ENCODE data around the gene ATRAID.

ATRAID gene

GRCh38 chr2:27245626-27246025 is 33.8 kb downstream of the ATRAID start:
- Mint-ChIP-seq H3K36me3 (ENCODE audit: low read depth) (peaks cover 12% of the 10 kb centered on the region), H3K4me3 (no peak overlapping the region), H3K27ac (no peak overlapping the region), H3K4me1 (ENCODE audit: low read depth) (peaks cover 2% of the 10 kb centered on the region), H3K9me3 (no peaks in the 10 kb centered on the region), H3K27me3 (ENCODE audit: low read depth) (peaks cover 7% of the 10 kb centered on the region)

DNA sequence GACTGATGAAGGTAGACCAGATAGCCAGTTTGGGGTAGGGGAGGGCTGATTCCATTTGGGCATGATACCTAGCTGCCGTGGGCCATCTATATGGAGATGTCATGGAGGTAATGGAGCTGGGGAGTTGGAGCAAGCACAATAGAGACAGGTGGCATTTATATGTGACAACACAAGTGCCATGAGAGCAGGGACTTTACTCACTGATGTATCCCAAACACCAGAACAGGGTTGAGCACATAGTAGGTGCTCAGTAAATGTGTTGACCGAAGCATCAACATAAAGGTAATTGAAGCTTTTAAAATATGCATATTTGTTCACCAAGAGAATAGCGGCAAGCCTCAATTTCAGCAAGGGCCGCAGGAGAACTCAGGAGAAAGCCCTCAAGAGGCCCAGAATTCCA is 36.1 kb downstream of the ATRAID start:
- no peak overlapping the region for H3K27ac Mint-ChIP-seq
- no peaks in the 10 kb centered on the region for H3K9me3 Mint-ChIP-seq
- no peak overlapping the region for H3K4me3 Mint-ChIP-seq
- H3K4me1 Mint-ChIP-seq (ENCODE audit: low read depth) = peaks cover 2% of the 10 kb centered on the region
- peaks cover 9% of the 10 kb centered on the region for H3K36me3 Mint-ChIP-seq (ENCODE audit: low read depth)
- peaks cover 11% of the 10 kb centered on the region for H3K27me3 Mint-ChIP-seq (ENCODE audit: low read depth)

DNA sequence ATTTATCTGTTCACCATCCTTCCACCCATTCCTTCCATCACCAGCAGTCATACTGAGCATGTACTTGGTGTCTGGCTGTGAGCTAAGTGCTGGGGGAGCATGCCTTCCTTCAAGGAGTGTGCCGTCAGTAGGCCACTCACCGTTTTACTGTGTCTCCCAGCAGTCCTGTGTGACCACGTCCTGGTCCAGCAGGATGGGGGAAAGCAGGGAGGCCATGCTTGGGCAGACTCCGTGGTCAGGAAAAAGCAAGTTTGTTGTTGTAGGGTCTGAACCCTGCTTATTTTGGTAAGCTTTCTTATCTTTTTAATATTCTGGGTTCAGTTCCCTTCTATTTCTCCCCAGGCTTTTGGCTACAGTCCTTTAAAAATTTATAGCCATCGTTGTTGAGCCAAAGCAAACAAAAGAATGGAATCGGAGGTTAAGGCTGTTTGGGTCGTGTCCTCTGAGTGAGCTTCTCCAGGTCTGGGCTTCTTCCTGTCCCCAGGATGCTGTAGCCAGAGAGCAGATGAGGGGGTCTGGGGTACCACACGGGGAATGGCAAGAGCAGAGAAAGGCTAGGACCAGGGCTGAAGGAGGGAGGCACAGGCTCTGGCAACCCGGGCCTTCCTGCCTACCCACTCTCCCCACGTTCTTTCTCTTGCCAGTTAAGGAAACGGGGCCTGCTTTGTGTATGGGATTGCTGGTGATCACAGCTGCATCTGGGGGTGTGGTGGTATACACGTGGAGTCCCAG is 37.5 kb downstream of the ATRAID start:
- Mint-ChIP-seq H3K4me1 (ENCODE audit: low read depth) (peaks cover 2% of the 10 kb centered on the region), H3K36me3 (ENCODE audit: low read depth) (no peaks in the 10 kb centered on the region), H3K4me3 (no peak overlapping the region), H3K27me3 (ENCODE audit: low read depth) (peaks cover 12% of the 10 kb centered on the region), H3K9me3 (no peaks in the 10 kb centered on the region), H3K27ac (no peak overlapping the region)

DNA sequence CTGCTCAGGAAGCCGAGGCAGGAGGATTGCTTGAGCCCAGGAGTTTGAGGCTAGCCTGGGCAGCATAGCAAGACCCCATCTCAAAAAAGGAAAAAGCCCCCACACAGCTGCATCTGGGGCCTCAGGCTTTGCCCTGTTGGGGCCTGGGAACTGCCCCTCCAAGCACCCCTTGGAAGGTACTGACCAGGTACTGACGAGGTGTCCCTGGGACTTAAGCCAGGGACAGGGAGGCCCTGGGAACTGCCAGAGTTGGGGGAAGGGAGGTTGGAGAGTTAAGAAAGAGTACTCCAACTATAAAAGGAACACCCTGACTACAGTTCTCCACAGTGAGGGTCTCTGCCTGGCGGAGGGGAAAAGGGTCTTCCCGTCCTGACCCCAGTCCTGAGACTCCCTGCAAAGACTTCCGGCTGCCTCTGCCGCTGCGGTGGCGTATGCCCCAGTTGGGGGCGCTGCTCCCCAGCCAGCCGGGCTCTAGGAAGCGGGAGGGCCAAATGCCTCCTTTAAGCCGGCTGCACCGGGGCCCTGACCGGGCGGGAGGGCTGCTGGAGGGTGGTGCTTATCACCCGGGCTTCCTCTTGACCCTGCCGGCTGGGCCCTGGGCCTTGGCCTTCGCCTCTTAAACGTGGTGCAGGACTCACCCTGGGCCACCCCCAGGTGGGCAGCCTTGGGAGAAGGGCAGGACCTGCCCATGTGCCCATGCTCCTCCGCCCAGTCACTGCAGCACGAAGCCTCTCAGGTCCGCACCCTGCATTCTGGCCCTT is 38.2 kb downstream of the ATRAID start:
- peaks cover 19% of the 10 kb centered on the region for H3K27me3 Mint-ChIP-seq (ENCODE audit: low read depth)
- H3K4me1 Mint-ChIP-seq (ENCODE audit: low read depth) = peaks cover 2% of the 10 kb centered on the region
- no peaks in the 10 kb centered on the region for H3K36me3 Mint-ChIP-seq (ENCODE audit: low read depth)
- H3K4me3 Mint-ChIP-seq = no peak overlapping the region
- H3K27ac Mint-ChIP-seq = no peak overlapping the region
- no peaks in the 10 kb centered on the region for H3K9me3 Mint-ChIP-seq

DNA sequence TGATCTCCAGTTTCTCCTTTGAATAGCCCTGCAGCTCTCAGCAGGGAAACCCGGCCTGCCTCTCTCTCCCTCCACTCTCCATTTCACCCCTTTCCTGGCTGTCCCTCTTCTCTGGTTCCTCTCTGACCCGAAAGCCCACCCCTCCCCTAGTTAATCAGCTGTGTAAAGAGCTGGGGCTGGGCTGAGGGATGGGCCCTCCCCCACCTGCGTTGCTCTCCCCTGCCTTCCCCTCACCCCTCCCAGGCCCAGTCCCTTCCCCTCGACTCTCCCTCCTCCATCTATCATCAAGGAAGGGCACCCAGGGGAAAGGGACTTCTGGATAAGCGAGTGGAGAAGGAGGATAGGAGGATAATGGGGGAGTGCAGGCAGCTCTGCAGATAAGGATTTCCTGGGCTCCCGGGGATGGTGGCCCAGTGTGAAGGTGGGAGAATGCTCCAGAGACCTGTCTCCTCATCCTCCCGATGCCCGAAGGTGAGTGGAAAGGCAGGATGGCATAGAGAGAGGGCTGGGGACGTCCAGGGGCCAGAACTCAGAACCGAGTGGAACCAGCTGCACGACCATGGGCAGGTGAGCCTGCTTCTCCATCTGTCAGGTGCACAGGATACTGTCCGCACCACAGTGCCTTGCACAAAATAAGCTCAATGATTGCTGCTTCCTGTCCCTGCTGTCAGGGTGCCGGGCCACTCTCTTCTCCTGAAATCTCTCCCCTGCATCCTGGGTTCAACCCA is 39.0 kb downstream of the ATRAID start:
- H3K36me3 Mint-ChIP-seq (ENCODE audit: low read depth) = no peaks in the 10 kb centered on the region
- no peak overlapping the region for H3K4me3 Mint-ChIP-seq
- H3K9me3 Mint-ChIP-seq = no peaks in the 10 kb centered on the region
- H3K27ac Mint-ChIP-seq = no peak overlapping the region
- peaks cover 26% of the 10 kb centered on the region for H3K27me3 Mint-ChIP-seq (ENCODE audit: low read depth)
- H3K4me1 Mint-ChIP-seq (ENCODE audit: low read depth) = peaks cover 2% of the 10 kb centered on the region

GRCh38 chr2:27251766-27252165 is 39.9 kb downstream of the ATRAID start:
- no peaks in the 10 kb centered on the region for H3K36me3 Mint-ChIP-seq (ENCODE audit: low read depth)
- no peaks in the 10 kb centered on the region for H3K9me3 Mint-ChIP-seq
- H3K4me3 Mint-ChIP-seq = no peak overlapping the region
- H3K27ac Mint-ChIP-seq = no peak overlapping the region
- H3K27me3 Mint-ChIP-seq (ENCODE audit: low read depth) = peaks cover 29% of the 10 kb centered on the region
- peaks cover 2% of the 10 kb centered on the region for H3K4me1 Mint-ChIP-seq (ENCODE audit: low read depth)

- H3K4me3 Mint-ChIP-seq = no peak overlapping the region
- H3K4me1 Mint-ChIP-seq (ENCODE audit: low read depth) = no peaks in the 10 kb centered on the region
- H3K36me3 Mint-ChIP-seq (ENCODE audit: low read depth) = no peaks in the 10 kb centered on the region
- no peaks in the 10 kb centered on the region for H3K9me3 Mint-ChIP-seq
- no peak overlapping the region for H3K27ac Mint-ChIP-seq
- peaks cover 36% of the 10 kb centered on the region for H3K27me3 Mint-ChIP-seq (ENCODE audit: low read depth)
Measured at GRCh38 chr2:27255187-27255586, 43.3 kb downstream of the ATRAID start.

DNA sequence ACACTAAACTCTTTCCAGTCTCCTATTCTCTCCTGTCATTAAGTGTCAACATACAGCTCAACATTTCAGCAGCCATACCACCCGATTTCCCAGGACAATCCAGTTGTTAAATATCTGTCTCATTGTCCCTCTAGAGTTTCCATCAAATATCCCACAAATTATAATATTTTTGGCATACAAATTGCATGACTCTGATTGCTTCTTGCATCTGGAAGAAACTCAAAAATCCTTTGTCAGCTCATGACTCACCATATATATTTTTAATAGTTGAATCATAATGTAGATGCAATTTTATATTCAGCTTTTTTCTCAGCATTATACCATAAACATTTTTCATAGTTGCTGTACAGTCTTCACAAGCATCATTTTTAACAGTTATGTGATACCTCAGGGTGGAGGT is 43.8 kb downstream of the ATRAID start:
- Mint-ChIP-seq H3K27me3 (ENCODE audit: low read depth) (peaks cover 41% of the 10 kb centered on the region), H3K4me1 (ENCODE audit: low read depth) (no peaks in the 10 kb centered on the region), H3K4me3 (no peak overlapping the region), H3K27ac (no peak overlapping the region), H3K36me3 (ENCODE audit: low read depth) (no peaks in the 10 kb centered on the region), H3K9me3 (no peaks in the 10 kb centered on the region)

DNA sequence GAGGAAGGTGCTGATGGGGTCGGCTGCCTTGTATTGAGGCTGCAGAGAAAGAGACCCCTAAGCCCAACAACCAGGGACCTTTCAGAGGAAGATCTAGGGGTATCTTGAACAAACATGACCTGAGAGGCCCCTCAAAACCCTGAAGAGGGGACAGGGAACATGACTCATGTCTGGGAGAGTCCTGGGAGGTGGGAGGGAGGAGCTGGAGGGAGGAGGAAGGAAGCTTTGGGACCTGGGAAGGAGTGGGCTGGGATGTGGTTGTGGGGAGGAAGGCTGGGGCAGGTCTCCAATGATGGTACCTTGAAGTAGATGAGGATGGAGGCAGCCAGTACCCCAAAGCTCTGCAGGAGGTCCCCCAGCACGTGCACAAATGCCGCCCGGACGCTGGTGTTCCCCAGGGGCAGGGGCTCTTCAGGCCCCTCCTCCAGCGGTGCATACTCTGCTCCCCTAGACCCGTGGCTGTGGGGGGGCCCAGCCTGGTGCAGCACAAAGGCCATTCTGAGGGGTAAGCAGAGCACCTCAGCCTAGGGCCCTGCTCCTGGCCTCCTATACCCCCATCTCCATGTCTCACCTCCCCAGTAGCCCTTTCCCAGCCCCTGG is 45.1 kb downstream of the ATRAID start:
- peaks cover 50% of the 10 kb centered on the region for H3K27me3 Mint-ChIP-seq (ENCODE audit: low read depth)
- H3K4me1 Mint-ChIP-seq (ENCODE audit: low read depth) = peaks cover 8% of the 10 kb centered on the region
- H3K4me3 Mint-ChIP-seq = no peak overlapping the region
- no peak overlapping the region for H3K27ac Mint-ChIP-seq
- H3K9me3 Mint-ChIP-seq = no peaks in the 10 kb centered on the region
- H3K36me3 Mint-ChIP-seq (ENCODE audit: low read depth) = no peaks in the 10 kb centered on the region

GRCh38 chr2:27258051-27258450 is 46.2 kb downstream of the ATRAID start:
- Mint-ChIP-seq H3K36me3 (ENCODE audit: low read depth) (no peaks in the 10 kb centered on the region), H3K4me1 (ENCODE audit: low read depth) (peaks cover 8% of the 10 kb centered on the region), H3K4me3 (no peak overlapping the region), H3K27ac (no peak overlapping the region), H3K27me3 (ENCODE audit: low read depth) (peaks cover 50% of the 10 kb centered on the region), H3K9me3 (no peaks in the 10 kb centered on the region)

- Mint-ChIP-seq H3K27ac (no peak overlapping the region), H3K4me3 (peak overlapping the region; percentile 66), H3K36me3 (ENCODE audit: low read depth) (no peaks in the 10 kb centered on the region), H3K4me1 (ENCODE audit: low read depth) (peaks cover 22% of the 10 kb centered on the region), H3K27me3 (ENCODE audit: low read depth) (peaks cover 46% of the 10 kb centered on the region), H3K9me3 (no peaks in the 10 kb centered on the region)
Measured at GRCh38 chr2:27261241-27261925, 49.5 kb downstream of the ATRAID start.

DNA sequence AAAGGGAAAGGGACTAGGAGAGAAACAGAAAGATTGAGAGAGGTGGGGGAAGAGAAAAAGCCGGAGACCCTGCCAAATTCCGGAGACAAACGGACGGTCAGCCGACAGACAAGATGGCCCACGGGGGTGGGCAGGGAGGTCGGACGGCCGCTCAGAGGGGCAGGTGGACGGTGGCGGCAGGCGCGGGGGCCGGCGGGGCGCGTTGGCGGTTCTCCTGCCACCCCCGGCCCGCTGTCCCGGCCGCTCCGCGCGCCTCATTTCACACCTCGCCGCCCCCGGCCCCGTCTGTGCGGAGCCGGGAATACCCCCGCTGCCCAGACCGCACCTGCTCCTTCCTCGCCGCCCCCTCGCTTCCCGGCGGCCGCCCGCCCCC is 50.1 kb downstream of the ATRAID start:
- peaks cover 46% of the 10 kb centered on the region for H3K27me3 Mint-ChIP-seq (ENCODE audit: low read depth)
- peak overlapping the region; percentile 66 for H3K4me3 Mint-ChIP-seq
- H3K27ac Mint-ChIP-seq = no peak overlapping the region
- H3K36me3 Mint-ChIP-seq (ENCODE audit: low read depth) = no peaks in the 10 kb centered on the region
- peaks cover 22% of the 10 kb centered on the region for H3K4me1 Mint-ChIP-seq (ENCODE audit: low read depth)
- H3K9me3 Mint-ChIP-seq = no peaks in the 10 kb centered on the region

- Mint-ChIP-seq H3K4me1 (ENCODE audit: low read depth) (peaks cover 22% of the 10 kb centered on the region), H3K27ac (no peak within 1 kb of the TSS), H3K4me3 (peak within 1 kb of the TSS; percentile 79), H3K36me3 (ENCODE audit: low read depth) (no peaks in the 10 kb centered on the region), H3K9me3 (no peaks in the 10 kb centered on the region), H3K27me3 (ENCODE audit: low read depth) (peaks cover 42% of the 10 kb centered on the region)
Measured at GRCh38 chr2:27262379-27263286, 50.8 kb downstream of the ATRAID start, which contains the start of gene SLC30A3. SLC30A3 (minus strand) TSS chr2:27263047; CDS start chr2:27262906, 141 bp downstream.
